Activated gamma-delta T cell treated with Interleukin-2 at 50 U/mL for 16 hours (primary cell): Measurements from ENCODE around the gene ACTL6A.
"Not testable (repeated sequence)": the region's sequence is repeated elsewhere in the genome, so short reads cannot be mapped to it uniquely, and the experiment has no call there.

Experiments
- DNase-seq: peaks from one replicate; pipeline ENCODE4 v3.0.0-alpha.2; 2020

Gene ACTL6A

GRCh38 chr3:179562591-179563270 lies at the start of gene ACTL6A:
Gene ACTL6A, plus strand, starts transcription at chr3:179562926. Its CDS starts 167 bp downstream, at chr3:179563093.
- peak; percentile 97 for DNase-seq

GRCh38 chr3:179513862-179514261 lies 48.9 kb upstream of the ACTL6A start:
- DNase-seq, result no peak

GRCh38 chr3:179516461-179517251 lies 46.1 kb upstream of the ACTL6A start:
- not testable (repeated sequence) for DNase-seq

- no peak for DNase-seq
Observed at GRCh38 chr3:179526482-179526881, 36.2 kb upstream of the ACTL6A start.

GRCh38 chr3:179526989-179527391 lies 35.7 kb upstream of the ACTL6A start:
- no peak for DNase-seq

GRCh38 chr3:179528772-179529171 lies 34.0 kb upstream of the ACTL6A start:
- DNase-seq, result no peak

GRCh38 chr3:179531576-179531975 lies 31.1 kb upstream of the ACTL6A start:
- no peak for DNase-seq

GRCh38 chr3:179533274-179533673 lies 29.5 kb upstream of the ACTL6A start:
- DNase-seq, result no peak

GRCh38 chr3:179536256-179536655 lies 26.5 kb upstream of the ACTL6A start:
- DNase-seq, result no peak

- no peak for DNase-seq
Observed at GRCh38 chr3:179541094-179541493, 21.6 kb upstream of the ACTL6A start.

GRCh38 chr3:179541596-179541995 lies 21.1 kb upstream of the ACTL6A start:
- DNase-seq, result no peak

- no peak for DNase-seq
Observed at GRCh38 chr3:179542375-179542774, 20.4 kb upstream of the ACTL6A start.

- DNase-seq, result no peak
Observed at GRCh38 chr3:179544981-179545645, 17.6 kb upstream of the ACTL6A start.

GRCh38 chr3:179546814-179547241 lies 15.9 kb upstream of the ACTL6A start:
- DNase-seq, result no peak

GRCh38 chr3:179551349-179552105 lies 11.2 kb upstream of the ACTL6A start:
- DNase-seq, result no peak

GRCh38 chr3:179558742-179559364 lies 3.9 kb upstream of the ACTL6A start:
- peak; percentile 31 for DNase-seq

GRCh38 chr3:179560791-179561190 lies 1.9 kb upstream of the ACTL6A start:
- no peak for DNase-seq

GRCh38 chr3:179563271-179563783 lies 601 bp downstream of the ACTL6A start:
- peak; percentile 60 for DNase-seq

- DNase-seq, result no peak
Observed at GRCh38 chr3:179565496-179565895, 2.8 kb downstream of the ACTL6A start.

GRCh38 chr3:179580992-179581391 lies 18.3 kb downstream of the ACTL6A start:
- no peak for DNase-seq

- no peak for DNase-seq
Observed at GRCh38 chr3:179589143-179589542, 26.4 kb downstream of the ACTL6A start.

GRCh38 chr3:179590669-179591068 lies 27.9 kb downstream of the ACTL6A start:
- DNase-seq, result no peak
